ENCODE data around the gene CNGA2. TPM values are rescaled to one million over a fixed set of nuclear protein-coding genes. Genes with fewer than 3 reads are reported as not detected.

Gene CNGA2
- total and polyA plus RNA-seq, 2 donors (not counting 3 experiments of a cell fraction or from before 2014, with no cell fraction given), result not detected

GRCh38 chrX:151725338-151725614 lies 9.3 kb upstream of the CNGA2 start:
- Histone ChIP-seq H2AFZ (ENCODE audit: low read depth, low read length) (no peak overlapping the region), H3K9me3 (replicated peaks; ENCODE audit: control insufficient read depth, insufficient read depth, low read length) (no peaks in the 10 kb centered on the region), H3K79me2 (ENCODE audit: control insufficient read depth, insufficient read depth, low read length) (no peaks in the 10 kb centered on the region), H3K9ac (replicated peaks; ENCODE audit: extremely low read depth, insufficient read depth, low read length) (no peak overlapping the region), H3K9me1 (replicated peaks; ENCODE audit: control insufficient read depth, extremely low read depth, insufficient read depth, low read length) (no peaks in the 10 kb centered on the region), H3K27me3 (ENCODE audit: control insufficient read depth in 2 of 2, insufficient read depth in 2 of 2, low read length in 2 of 2) (no peaks in the 10 kb centered on the region), H3K4me1 (ENCODE audit: control insufficient read depth, extremely low read depth, insufficient read depth, low read length) (no peaks in the 10 kb centered on the region), H3K36me3 (ENCODE audit: control insufficient read depth in 2 of 2, extremely low read depth in 1 of 2, insufficient read depth in 2 of 2, low read length in 2 of 2) (no peaks in the 10 kb centered on the region), H3K4me2 (ENCODE audit: insufficient read depth, low read length) (no peak overlapping the region), H3K27ac (ENCODE audit: insufficient read depth, low read depth, low read length) (no peak overlapping the region), H4K20me1 (replicated peaks; ENCODE audit: control insufficient read depth, extremely low read depth, insufficient read depth, low read length) (no peaks in the 10 kb centered on the region), H3K4me3 (replicated peaks in 1 of 3; ENCODE audit: insufficient read depth in 1 of 3, low read depth in 1 of 3, low read length in 3 of 3) (no peak overlapping the region)
- ChIA-PET CTCF (no interaction called here), POLR2A (no interaction called here)
- TF ChIP-seq MAX (IDR thresholded peaks at IDR 0.05; ENCODE audit: insufficient read depth, insufficient read length) (no peak), FOS (IDR thresholded peaks at IDR 0.05; ENCODE audit: borderline replicate concordance, insufficient read depth, low read length) (no peak), POLR2A (IDR thresholded peaks at IDR 0.05; ENCODE audit: low read depth, low read length) (no peak), JUN (IDR thresholded peaks at IDR 0.05; ENCODE audit: borderline replicate concordance, insufficient read depth, insufficient read length, low read depth) (no peak), POLR2AphosphoS5 (IDR thresholded peaks at IDR 0.05; ENCODE audit: insufficient read depth, low read depth, low read length) (no peak), EZH2 (IDR thresholded peaks at IDR 0.05; ENCODE audit: borderline replicate concordance, low read depth, low read length, severe bottlenecking) (no peak), CTCF (IDR thresholded peaks at IDR 0.05; ENCODE audit: extremely low read depth in 1 of 2, insufficient read depth in 1 of 2, low read depth in 1 of 2, low read length in 2 of 2) (no peak), GATA2 (IDR thresholded peaks at IDR 0.05; ENCODE audit: insufficient read depth, insufficient read length, low read depth, low read length) (no peak), MYC (IDR thresholded peaks at IDR 0.05; ENCODE audit: low read depth, low read length) (no peak)
- no peak for DNase-seq (ENCODE audit: low read depth, low spot score)
- intact Hi-C loops (cut with micrococcal nuclease), result no loop called here
- FAIRE-seq, result no peak
- dilution Hi-C loops (cut with MboI; ENCODE audit: extremely low pct_ligation_motif_present, low sequenced_read_pairs), result no loop called here
- no TSS peak for BruUV-seq (replicated peaks)
